ENCODE data around the gene POLD2.

Gene POLD2

DNA sequence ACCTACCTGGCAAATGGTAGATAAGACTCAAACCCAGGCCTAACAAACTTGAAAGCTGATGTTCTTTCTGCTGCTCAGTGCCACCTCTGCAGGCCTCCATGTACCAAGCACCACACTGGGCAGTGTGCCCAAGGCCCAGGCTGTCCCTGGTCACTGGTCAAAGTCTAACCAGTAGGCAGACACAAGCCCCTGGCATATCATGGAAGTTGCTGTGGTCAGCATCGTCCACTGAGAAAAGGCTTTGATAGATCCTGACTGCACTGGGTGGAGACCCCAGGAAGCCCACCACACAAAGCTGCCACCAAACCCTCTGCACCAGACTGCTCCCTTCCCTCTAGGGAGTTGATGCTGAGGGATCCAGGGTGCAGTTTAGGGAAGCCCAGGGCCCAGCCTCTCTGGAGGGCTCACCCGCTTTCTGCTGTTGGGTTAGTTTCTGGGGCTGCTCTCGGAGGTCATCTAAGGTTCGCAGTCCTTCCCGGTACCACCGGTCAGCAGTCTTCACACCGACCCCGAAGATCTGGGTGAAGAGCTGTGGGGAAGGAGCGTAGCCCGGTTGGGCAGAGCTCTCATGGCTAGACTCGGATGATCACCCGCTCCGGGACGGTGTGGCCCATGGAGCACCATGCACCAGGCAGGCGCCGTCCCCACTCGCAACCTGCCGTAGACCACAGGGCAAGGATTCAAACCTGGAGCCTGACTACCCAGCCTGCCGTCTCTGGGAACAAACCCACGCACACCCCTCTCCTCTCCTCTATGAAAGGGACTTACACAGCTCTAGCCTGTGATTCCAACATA is 47.0 kb downstream of the POLD2 start:
- Histone ChIP-seq H3K27ac (ENCODE audit: low read depth, low read length) (no peak overlapping the region), H3K27me3 (ENCODE audit: control insufficient read depth in 5 of 5, insufficient read depth in 4 of 5, low read length in 5 of 5) (no peaks in the 10 kb centered on the region), H3K4me1 (ENCODE audit: control insufficient read depth in 5 of 5, insufficient read depth in 5 of 5, low read length in 5 of 5) (peaks cover 0 to 45% (median 27%) of the 10 kb centered on the region in 5 donors), H3K9me3 (ENCODE audit: control insufficient read depth in 5 of 5, low read length in 5 of 5) (no peaks in the 10 kb centered on the region), H3K36me3 (ENCODE audit: control insufficient read depth in 5 of 5, insufficient read depth in 5 of 5, low read length in 5 of 5) (peaks cover 3 to 84% (median 77%) of the 10 kb centered on the region in 5 donors), H3K9ac (ENCODE audit: low read length in 5 of 5) (no peak overlapping the region), H3K4me3 (ENCODE audit: low read depth in 1 of 5, low read length in 5 of 5) (no peak overlapping the region)

DNA sequence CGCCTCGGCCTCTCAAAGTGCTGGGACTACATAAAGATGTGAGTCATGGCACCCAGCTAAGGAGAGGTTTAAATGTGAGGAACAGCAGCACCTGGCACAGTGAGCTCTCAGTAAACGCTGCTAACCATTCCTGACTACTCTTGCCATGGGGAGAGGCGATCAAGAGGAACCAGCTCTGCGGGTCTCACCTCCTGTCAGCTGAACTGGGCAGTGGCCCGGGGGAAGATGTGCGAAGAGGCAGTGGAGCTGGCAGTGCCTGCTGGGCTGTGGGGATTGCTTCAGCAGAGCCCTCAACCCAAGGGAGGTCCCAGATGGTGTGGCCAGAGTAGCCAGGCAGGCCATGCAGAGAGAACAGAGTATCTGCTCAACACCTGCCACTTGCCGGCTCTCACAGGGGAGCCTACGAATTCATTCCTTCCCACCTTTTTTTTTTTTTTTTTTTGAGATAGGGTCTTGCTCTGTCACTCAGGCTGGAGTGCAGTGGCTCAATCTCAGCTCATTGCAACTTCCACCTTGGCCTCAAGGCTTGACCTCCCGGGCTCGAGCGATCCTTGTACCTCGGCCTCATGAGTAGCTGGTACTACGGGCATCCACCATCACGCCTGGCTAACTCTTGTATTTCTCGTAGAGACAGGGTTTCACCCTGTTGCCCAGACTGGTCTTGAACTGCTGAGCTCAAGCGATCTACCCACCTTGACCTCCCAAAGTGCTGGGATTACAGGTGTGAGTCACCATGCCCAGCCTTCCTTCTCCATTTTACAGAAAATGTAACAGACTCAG is 47.9 kb downstream of the POLD2 start:
- Histone ChIP-seq H3K27me3 (ENCODE audit: control insufficient read depth in 5 of 5, insufficient read depth in 4 of 5, low read length in 5 of 5) (no peaks in the 10 kb centered on the region), H3K4me3 (ENCODE audit: low read depth in 1 of 5, low read length in 5 of 5) (no peak overlapping the region), H3K27ac (ENCODE audit: low read depth, low read length) (peak overlapping the region; percentile 65), H3K36me3 (ENCODE audit: control insufficient read depth in 5 of 5, insufficient read depth in 5 of 5, low read length in 5 of 5) (peaks cover 3 to 80% (median 74%) of the 10 kb centered on the region in 5 donors), H3K9me3 (ENCODE audit: control insufficient read depth in 5 of 5, low read length in 5 of 5) (no peaks in the 10 kb centered on the region), H3K9ac (ENCODE audit: low read length in 5 of 5) (no peak overlapping the region), H3K4me1 (ENCODE audit: control insufficient read depth in 5 of 5, insufficient read depth in 5 of 5, low read length in 5 of 5) (peaks cover 0 to 37% (median 19%) of the 10 kb centered on the region in 5 donors)

DNA sequence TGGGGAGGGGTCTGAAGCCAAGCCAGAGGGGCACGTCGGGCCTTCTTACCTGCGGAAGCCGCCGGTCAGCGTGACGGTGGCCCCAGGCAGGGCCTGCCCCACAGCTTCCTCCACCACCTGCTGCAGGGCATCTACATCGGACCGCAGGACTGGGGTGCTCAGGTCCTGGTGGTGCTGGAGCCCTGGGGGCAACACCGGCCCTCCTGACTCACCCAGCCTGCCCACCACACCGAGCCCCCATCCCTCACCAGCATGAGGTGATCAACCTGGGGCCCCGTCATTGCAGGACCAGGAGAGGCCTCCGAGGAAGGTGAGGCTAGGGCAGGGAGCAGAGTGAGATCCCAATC is 49.0 kb downstream of the POLD2 start:
- H3K9me3 ChIP-seq (ENCODE audit: control insufficient read depth in 5 of 5, low read length in 5 of 5): no peaks in the 10 kb centered on the region
- peaks cover 3 to 68% (median 62%) of the 10 kb centered on the region in 5 donors for H3K36me3 ChIP-seq (ENCODE audit: control insufficient read depth in 5 of 5, insufficient read depth in 5 of 5, low read length in 5 of 5)
- H3K27ac ChIP-seq (ENCODE audit: low read depth, low read length): peak overlapping the region; percentile 65
- H3K27me3 ChIP-seq (ENCODE audit: control insufficient read depth in 5 of 5, insufficient read depth in 4 of 5, low read length in 5 of 5): no peaks in the 10 kb centered on the region
- peak overlapping the region in 3 of 5 donors; percentile 16 to 63 (median 32) for H3K9ac ChIP-seq (ENCODE audit: low read length in 5 of 5)
- H3K4me1 ChIP-seq (ENCODE audit: control insufficient read depth in 5 of 5, insufficient read depth in 5 of 5, low read length in 5 of 5): peaks cover 0 to 32% (median 15%) of the 10 kb centered on the region in 5 donors
- no peak overlapping the region for H3K4me3 ChIP-seq (ENCODE audit: low read depth in 1 of 5, low read length in 5 of 5)

DNA sequence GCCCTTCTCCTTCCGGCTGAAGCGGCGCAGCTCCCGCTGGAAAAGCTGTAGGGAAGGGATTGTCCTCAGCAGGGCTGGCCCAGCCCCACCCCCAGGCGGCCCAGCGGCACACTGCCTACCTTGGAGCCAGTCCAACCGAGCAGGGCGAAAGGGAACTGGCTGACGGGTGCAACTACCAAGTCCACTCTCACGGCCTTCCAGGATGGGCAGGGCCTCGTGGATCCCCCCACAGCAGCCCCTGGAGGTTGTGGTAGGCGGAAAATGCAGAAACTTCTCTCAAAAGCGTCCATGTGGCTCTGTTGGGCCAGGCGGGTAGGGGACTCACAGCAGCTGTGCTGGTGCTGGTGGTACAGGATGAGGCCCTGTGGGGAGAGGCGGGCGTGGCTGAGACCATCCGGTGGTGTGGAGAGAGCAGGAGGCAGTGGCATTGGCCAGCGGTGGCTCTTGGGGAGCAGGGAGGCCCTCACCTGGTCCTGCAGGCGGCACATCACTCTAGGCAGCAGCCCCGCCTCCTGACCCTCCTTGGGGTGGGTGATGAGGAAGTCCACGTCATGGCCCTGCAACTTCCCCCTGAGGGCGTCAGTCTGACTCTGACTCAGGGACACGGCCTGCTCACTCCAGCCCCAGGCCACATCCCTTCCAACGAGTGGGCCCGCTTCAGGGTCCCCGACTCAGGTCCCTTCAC is 49.5 kb downstream of the POLD2 start:
- H3K4me1 ChIP-seq (ENCODE audit: control insufficient read depth in 5 of 5, insufficient read depth in 5 of 5, low read length in 5 of 5): peaks cover 0 to 32% (median 15%) of the 10 kb centered on the region in 5 donors
- H3K27me3 ChIP-seq (ENCODE audit: control insufficient read depth in 5 of 5, insufficient read depth in 4 of 5, low read length in 5 of 5): no peaks in the 10 kb centered on the region
- H3K9me3 ChIP-seq (ENCODE audit: control insufficient read depth in 5 of 5, low read length in 5 of 5): no peaks in the 10 kb centered on the region
- H3K4me3 ChIP-seq (ENCODE audit: low read depth in 1 of 5, low read length in 5 of 5): peak overlapping the region in 1 of 5 donors; percentile 32
- peak overlapping the region in 3 of 5 donors; percentile 16 to 63 (median 32) for H3K9ac ChIP-seq (ENCODE audit: low read length in 5 of 5)
- H3K36me3 ChIP-seq (ENCODE audit: control insufficient read depth in 5 of 5, insufficient read depth in 5 of 5, low read length in 5 of 5): peaks cover 3 to 63% (median 57%) of the 10 kb centered on the region in 5 donors
- H3K27ac ChIP-seq (ENCODE audit: low read depth, low read length): peak overlapping the region; percentile 65

DNA sequence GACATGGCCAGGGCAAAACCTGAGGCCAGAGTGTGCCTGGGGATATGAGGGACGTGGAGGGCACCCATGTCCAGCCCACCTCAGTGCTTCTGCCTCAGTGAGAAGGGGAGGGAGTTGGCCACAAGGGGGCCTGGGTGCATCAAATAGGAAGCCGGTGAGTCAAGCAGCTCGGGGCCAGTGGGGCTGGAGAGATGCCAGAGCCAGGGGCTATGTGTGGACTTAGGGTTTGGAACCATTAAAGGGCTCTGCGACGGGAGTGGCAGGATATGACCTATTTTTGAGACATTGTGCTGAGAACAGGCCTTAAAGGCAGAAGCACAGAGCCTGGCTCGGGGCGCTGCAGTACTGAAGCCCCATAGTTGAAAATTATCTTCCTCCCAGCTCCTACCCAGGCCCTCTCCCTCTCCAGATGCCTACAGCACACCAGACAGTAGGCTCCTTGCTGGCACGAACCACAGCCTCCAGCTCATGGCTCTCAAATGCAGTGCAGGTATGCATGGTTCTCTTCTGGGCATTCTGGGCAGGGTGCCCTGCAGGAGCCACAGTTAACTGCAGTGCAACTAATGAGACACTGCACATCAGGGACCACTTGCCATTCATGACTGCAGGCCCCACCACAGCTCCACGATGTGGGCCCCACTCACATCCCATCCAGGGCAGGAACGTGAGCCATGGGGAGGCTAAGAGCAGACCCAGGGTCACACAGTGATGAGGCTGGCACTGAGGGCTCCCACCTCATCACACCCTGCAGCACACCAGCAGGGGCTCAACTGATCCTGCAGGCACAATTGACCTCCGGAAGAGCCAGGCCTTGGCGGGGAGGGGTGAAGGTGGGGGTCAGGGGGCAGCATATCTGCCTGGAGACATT is 50.8 kb downstream of the POLD2 start:
- Histone ChIP-seq H3K27ac (ENCODE audit: low read depth, low read length) (peak overlapping the region; percentile 65), H3K27me3 (ENCODE audit: control insufficient read depth in 5 of 5, insufficient read depth in 4 of 5, low read length in 5 of 5) (no peaks in the 10 kb centered on the region), H3K4me3 (ENCODE audit: low read depth in 1 of 5, low read length in 5 of 5) (no peak overlapping the region), H3K36me3 (ENCODE audit: control insufficient read depth in 5 of 5, insufficient read depth in 5 of 5, low read length in 5 of 5) (peaks cover 3 to 51% (median 45%) of the 10 kb centered on the region in 5 donors), H3K4me1 (ENCODE audit: control insufficient read depth in 5 of 5, insufficient read depth in 5 of 5, low read length in 5 of 5) (peaks cover 0 to 32% (median 15%) of the 10 kb centered on the region in 5 donors), H3K9me3 (ENCODE audit: control insufficient read depth in 5 of 5, low read length in 5 of 5) (no peaks in the 10 kb centered on the region), H3K9ac (ENCODE audit: low read length in 5 of 5) (peak overlapping the region in 1 of 5 donors; percentile 52)

DNA sequence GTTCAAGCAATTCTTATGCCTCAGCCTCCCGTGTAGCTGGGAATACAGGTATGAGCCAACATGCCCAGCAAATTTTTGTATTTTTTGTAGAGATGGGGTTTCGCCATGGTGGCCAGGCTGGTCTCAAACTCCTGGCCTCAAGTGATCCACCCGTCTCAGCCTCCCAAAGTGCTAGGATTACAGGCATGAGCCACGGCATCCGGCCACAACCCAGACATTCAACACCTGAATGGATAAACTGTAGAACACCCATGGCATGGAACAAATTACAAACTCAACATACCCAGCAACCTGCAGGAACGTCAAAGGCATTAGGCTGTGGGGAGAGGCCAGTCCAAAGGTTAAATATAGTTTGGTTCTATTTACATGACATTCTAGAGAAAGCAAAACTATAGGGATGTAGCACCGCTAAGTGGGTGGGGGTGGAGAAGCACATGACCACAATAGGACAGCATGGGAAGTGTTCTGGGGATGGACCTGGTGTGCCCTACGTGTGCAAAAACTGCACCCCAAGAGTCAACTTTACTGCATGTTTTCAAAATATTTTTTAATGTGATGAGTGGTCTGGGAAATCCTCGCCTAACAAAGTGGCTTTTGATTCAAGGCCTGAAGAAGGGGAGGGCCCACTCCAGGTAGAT is 51.5 kb downstream of the POLD2 start:
- H3K36me3 ChIP-seq (ENCODE audit: control insufficient read depth in 5 of 5, insufficient read depth in 5 of 5, low read length in 5 of 5): peaks cover 3 to 44% (median 38%) of the 10 kb centered on the region in 5 donors
- H3K9me3 ChIP-seq (ENCODE audit: control insufficient read depth in 5 of 5, low read length in 5 of 5): no peaks in the 10 kb centered on the region
- H3K9ac ChIP-seq (ENCODE audit: low read length in 5 of 5): no peak overlapping the region
- H3K27me3 ChIP-seq (ENCODE audit: control insufficient read depth in 5 of 5, insufficient read depth in 4 of 5, low read length in 5 of 5): no peaks in the 10 kb centered on the region
- no peak overlapping the region for H3K4me3 ChIP-seq (ENCODE audit: low read depth in 1 of 5, low read length in 5 of 5)
- peaks cover 0 to 32% (median 15%) of the 10 kb centered on the region in 5 donors for H3K4me1 ChIP-seq (ENCODE audit: control insufficient read depth in 5 of 5, insufficient read depth in 5 of 5, low read length in 5 of 5)
- peak overlapping the region; percentile 65 for H3K27ac ChIP-seq (ENCODE audit: low read depth, low read length)

DNA sequence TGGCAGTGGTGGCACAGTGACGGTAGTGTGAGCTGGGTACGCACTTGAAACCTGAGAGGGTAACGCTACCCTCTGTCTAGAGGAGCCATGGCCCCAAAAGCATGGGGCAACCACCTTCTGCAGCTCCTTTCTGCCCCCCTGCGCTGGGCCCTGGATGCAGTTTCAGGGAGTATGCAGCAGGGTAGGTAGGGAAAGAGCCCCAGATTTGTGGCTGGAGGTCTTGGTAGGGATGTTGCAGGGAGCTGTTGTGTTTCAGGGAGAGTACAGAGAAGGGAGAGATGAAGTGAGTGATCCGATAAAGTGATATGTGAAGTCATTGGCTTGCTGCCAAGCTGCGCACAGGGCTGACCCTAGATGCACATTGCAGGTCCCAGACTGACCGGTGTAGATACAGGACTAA is 55.3 kb downstream of the POLD2 start:
- Histone ChIP-seq H3K27me3 (ENCODE audit: control insufficient read depth in 5 of 5, insufficient read depth in 4 of 5, low read length in 5 of 5) (no peaks in the 10 kb centered on the region), H3K9me3 (ENCODE audit: control insufficient read depth in 5 of 5, low read length in 5 of 5) (no peaks in the 10 kb centered on the region), H3K27ac (ENCODE audit: low read depth, low read length) (no peak overlapping the region), H3K9ac (ENCODE audit: low read length in 5 of 5) (no peak overlapping the region), H3K4me1 (ENCODE audit: control insufficient read depth in 5 of 5, insufficient read depth in 5 of 5, low read length in 5 of 5) (peaks cover 0 to 44% (median 33%) of the 10 kb centered on the region in 5 donors), H3K36me3 (ENCODE audit: control insufficient read depth in 5 of 5, insufficient read depth in 5 of 5, low read length in 5 of 5) (peaks cover 0 to 6% (median 5%) of the 10 kb centered on the region in 5 donors), H3K4me3 (ENCODE audit: low read depth in 1 of 5, low read length in 5 of 5) (no peak overlapping the region)

DNA sequence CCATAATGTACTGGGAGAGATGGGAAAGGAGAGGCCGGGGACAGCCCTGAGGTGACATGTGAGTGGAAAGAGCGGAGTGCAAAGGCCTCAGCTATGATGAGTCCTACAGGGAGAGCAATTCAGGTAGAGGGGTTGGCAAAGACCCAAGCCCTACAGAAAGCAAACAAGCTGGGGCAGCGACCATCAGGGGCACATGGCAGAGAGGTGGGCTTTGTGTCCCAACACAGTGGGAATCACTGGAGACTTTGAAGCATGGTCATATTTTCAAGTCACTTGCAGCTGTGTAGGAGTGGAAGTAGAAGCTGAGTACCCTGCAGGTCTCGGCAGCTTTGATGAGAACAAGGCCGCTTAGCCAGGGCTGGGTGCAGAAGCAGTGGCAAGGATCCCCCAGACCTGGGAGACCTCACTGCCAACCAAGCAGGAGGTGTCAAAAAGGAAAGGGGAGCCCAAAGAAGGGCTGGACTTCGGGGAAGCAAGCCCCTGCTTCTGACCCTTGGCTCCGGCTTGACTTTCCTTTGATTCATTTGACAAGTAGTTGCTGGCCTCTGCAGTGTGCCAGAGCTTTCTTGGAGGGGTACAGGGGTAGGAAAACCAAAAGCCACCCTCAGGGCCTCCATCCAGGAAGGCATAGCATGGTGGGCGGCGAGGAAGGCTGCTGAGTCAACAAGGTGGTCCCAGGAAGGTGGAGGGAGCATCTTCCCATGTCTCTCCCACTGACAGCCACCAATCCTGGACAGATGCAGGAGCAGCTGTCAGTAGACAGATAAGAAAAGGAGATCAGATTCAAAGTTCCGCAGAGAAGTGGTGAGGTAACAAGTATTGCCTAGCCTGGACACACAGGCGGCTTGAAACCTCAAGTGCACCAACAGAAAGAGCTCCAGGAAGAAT is 56.0 kb downstream of the POLD2 start:
- no peaks in the 10 kb centered on the region for H3K27me3 ChIP-seq (ENCODE audit: control insufficient read depth in 5 of 5, insufficient read depth in 4 of 5, low read length in 5 of 5)
- no peak overlapping the region for H3K4me3 ChIP-seq (ENCODE audit: low read depth in 1 of 5, low read length in 5 of 5)

More for the DNA sequence above, 56.0 kb downstream of the POLD2 start:
- Histone ChIP-seq H3K9me3 (ENCODE audit: control insufficient read depth in 5 of 5, low read length in 5 of 5) (no peaks in the 10 kb centered on the region), H3K9ac (ENCODE audit: low read length in 5 of 5) (no peak overlapping the region), H3K36me3 (ENCODE audit: control insufficient read depth in 5 of 5, insufficient read depth in 5 of 5, low read length in 5 of 5) (peaks cover 0 to 5% (median 0%) of the 10 kb centered on the region in 5 donors), H3K4me1 (ENCODE audit: control insufficient read depth in 5 of 5, insufficient read depth in 5 of 5, low read length in 5 of 5) (peaks cover 5 to 44% (median 34%) of the 10 kb centered on the region in 5 donors), H3K27ac (ENCODE audit: low read depth, low read length) (no peak overlapping the region)
